Measurements from ENCODE around the gene PPT1.

DNA sequence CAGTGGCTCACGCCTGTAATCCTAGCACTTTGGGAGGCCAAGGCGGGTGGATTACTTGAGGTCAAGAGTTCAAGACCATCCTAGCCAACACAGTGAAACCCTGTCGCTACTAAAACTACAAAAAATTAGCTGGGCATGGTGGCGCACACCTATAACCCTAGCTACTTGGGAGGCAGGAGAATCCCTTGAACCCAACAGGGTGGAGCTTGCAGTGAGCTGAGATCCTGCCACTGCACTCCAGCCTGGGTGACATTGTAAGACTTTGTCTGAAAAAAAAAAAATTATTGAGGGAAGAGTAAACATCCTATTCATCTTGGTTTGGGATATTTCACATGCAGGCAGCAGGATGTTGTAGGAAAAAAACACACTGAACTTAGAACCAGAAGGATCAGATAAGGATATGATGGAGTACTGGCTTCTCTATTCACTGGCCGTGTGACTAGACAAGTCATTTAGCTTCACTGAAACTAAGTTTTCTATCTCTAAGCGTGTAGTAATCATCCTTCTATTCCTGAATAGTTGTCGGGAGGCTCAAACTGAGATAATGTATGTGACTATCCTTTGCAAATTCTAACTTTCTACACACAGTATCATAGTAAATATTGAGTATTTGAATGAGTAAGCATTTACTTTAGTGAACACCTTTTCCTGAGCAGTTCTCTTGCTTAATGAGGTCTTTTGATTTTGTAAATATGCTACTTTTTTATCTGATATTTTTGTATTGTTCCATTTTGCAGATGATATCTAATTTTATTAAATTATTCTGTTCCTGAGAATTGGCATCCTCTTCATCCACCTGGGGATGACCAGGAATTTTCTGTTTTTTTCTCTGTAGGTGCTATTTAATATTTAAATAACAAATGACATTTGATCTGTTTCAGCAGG, 38.4 kb downstream of the PPT1 start:
- TF ChIP-seq, protein P1, sequence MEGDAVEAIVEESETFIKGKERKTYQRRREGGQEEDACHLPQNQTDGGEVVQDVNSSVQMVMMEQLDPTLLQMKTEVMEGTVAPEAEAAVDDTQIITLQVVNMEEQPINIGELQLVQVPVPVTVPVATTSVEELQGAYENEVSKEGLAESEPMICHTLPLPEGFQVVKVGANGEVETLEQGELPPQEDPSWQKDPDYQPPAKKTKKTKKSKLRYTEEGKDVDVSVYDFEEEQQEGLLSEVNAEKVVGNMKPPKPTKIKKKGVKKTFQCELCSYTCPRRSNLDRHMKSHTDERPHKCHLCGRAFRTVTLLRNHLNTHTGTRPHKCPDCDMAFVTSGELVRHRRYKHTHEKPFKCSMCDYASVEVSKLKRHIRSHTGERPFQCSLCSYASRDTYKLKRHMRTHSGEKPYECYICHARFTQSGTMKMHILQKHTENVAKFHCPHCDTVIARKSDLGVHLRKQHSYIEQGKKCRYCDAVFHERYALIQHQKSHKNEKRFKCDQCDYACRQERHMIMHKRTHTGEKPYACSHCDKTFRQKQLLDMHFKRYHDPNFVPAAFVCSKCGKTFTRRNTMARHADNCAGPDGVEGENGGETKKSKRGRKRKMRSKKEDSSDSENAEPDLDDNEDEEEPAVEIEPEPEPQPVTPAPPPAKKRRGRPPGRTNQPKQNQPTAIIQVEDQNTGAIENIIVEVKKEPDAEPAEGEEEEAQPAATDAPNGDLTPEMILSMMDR (IDR thresholded peaks at IDR 0.05) = no peak
- TF ChIP-seq POLR2AphosphoS5 (IDR thresholded peaks at IDR 0.05; ENCODE audit: insufficient read depth in 1 of 2, low read depth in 1 of 2) (no peak), POLR2A (IDR thresholded peaks at IDR 0.05) (no peak)

All from vagina (tissue), 2 donors.